ENCODE data around the gene WWOX. TPM values are rescaled to one million over a fixed set of nuclear protein-coding genes. Genes with fewer than 3 reads are reported as not detected.

The WWOX gene
- total RNA-seq, 3 donors from 2014 or later: 11.7 to 18.0 (median 13.8) TPM

- TF ChIP-seq CTCF (IDR thresholded peaks at IDR 0.05): no peak
- H3K4me1 ChIP-seq (ENCODE audit: low read depth): peaks cover 4% of the 10 kb centered on the region
- ATAC-seq (no peak), DNase-seq (no peak)
- no peak overlapping the region for H3K4me3 ChIP-seq
- intact Hi-C loops (cut with DNase I, micrococcal nuclease): no loop called here
- H3K36me3 ChIP-seq (ENCODE audit: low read depth): no peaks in the 10 kb centered on the region
- no peaks in the 10 kb centered on the region for H3K9me3 ChIP-seq
Measured at GRCh38 chr16:78448658-78449271, 349.3 kb downstream of the WWOX start.

DNA sequence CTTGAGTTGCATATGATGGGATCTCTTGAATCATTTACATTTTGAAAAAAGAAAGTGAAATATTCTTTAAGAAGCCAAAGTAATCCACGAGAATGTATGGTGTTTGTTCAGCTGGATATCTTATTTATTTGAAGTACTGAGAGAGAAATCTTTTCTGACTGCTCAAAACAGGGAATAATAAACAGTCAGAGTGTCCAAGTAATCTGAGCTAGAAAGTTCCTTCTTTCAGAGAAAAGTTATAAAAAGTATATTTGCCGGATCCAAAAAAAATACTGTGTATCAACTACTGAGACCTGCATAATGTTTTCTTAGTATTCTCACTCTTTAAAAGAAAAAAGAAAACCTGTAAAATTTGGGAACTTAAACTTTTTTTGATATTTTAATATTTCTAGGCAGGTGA lies 350.8 kb downstream of the WWOX start:
- DNase-seq (no peak), ATAC-seq (no peak)
- Histone ChIP-seq H3K36me3 (ENCODE audit: low read depth) (no peaks in the 10 kb centered on the region), H3K9me3 (no peaks in the 10 kb centered on the region), H3K4me3 (no peak overlapping the region), H3K4me1 (ENCODE audit: low read depth) (no peaks in the 10 kb centered on the region)
- intact Hi-C loops (cut with DNase I, micrococcal nuclease): no loop called here
- no peak for TF ChIP-seq CTCF (IDR thresholded peaks at IDR 0.05)

DNA sequence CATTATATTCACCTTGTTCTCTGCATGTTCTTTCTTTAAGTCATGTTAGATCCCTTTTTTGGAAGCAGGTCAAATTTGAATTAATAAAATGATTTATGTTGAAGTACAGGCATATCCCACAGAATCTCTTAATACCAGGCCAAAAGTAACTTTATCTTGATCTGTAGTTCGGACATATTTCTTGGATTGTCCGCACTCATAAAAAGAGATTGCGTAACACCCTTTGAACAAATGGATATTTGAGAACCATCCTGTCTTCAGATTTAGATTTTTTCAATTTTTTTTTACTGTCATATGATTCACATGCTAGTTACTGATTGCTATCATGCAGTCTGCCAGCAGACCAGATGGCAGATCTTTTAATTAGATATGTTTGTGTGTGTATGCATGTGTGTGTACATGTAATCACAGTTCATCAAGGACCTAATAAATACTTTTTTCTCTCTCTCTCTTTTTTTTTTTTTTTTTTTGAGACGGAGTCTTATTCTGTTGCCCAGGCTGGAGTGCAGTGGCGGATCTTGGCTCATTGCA lies 352.6 kb downstream of the WWOX start:
- ATAC-seq (no peak), DNase-seq (no peak)
- intact Hi-C loops (cut with DNase I, micrococcal nuclease): no loop called here
- no peaks in the 10 kb centered on the region for H3K9me3 ChIP-seq
- no peak for TF ChIP-seq CTCF (IDR thresholded peaks at IDR 0.05)
- H3K36me3 ChIP-seq (ENCODE audit: low read depth): no peaks in the 10 kb centered on the region
- no peak overlapping the region for H3K4me3 ChIP-seq
- H3K4me1 ChIP-seq (ENCODE audit: low read depth): no peaks in the 10 kb centered on the region

DNA sequence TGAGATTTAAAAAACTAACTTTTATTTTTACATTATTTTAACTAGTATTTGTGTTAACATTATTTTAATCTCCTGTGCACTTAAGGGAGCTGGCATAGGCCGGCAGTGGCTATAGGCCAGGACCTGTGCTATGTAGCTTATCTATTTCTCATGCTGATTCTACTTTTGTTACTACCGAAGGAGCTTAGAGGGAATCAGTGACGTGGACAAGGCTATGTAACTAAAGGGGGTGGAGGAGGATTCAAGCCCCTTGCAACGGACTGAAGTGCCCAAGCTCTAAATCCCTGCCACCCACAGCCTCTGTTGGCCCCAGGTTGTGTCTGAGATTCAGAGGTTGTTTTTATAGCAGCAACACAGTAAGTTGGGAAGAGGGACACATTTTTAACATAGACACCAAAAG lies 356.4 kb downstream of the WWOX start:
- Histone ChIP-seq H3K9me3 (no peaks in the 10 kb centered on the region), H3K4me1 (ENCODE audit: low read depth) (no peaks in the 10 kb centered on the region), H3K36me3 (ENCODE audit: low read depth) (no peaks in the 10 kb centered on the region), H3K4me3 (no peak overlapping the region)
- no peak for ATAC-seq
- intact Hi-C loops (cut with DNase I, micrococcal nuclease): no loop called here
- no peak for DNase-seq
- TF ChIP-seq CTCF (IDR thresholded peaks at IDR 0.05): no peak

DNA sequence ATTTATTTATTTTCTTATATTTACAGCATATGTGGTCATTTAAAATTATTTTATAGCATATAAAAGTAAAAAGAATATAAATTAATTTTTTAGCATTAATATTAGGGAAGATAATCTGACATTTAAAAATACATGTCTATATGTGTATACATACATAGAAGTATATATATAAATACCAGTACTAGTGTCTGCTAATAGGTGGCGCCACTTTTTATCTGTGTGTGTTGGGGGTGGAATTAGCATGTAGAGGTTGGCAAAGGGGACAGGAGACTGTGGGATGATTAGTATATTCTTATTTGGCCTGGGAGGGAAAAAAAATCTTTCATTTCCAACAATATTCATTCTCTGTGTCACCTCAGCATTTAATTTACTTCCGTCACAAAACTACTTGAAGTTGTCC lies 359.1 kb downstream of the WWOX start:
- Histone ChIP-seq H3K4me1 (ENCODE audit: low read depth) (peaks cover 20% of the 10 kb centered on the region), H3K36me3 (ENCODE audit: low read depth) (no peaks in the 10 kb centered on the region), H3K9me3 (no peaks in the 10 kb centered on the region), H3K4me3 (no peak overlapping the region)
- intact Hi-C loops (cut with DNase I, micrococcal nuclease): no loop called here
- TF ChIP-seq CTCF (IDR thresholded peaks at IDR 0.05): no peak
- ATAC-seq (no peak), DNase-seq (no peak)

DNA sequence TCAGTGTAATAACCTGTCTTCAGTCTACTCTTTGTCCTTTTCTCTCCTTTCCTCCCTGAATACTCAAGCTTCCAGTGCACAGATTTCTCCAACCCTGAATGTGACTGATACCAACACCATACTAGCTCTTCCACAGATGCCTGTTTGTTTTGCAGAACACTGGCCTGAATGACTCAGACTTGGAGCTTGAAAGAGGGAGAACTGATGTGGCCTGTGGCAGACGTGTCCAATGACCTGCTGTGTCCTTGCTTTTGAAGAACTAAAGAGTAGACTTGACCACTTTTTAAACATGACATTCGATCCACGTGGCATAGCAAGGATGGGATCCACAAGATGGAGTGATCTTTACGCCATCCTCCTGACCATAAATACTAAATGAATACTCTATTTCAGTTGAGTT lies 361.0 kb downstream of the WWOX start:
- Histone ChIP-seq H3K4me1 (ENCODE audit: low read depth) (peaks cover 24% of the 10 kb centered on the region), H3K9me3 (no peaks in the 10 kb centered on the region), H3K4me3 (no peak overlapping the region), H3K36me3 (ENCODE audit: low read depth) (no peaks in the 10 kb centered on the region)
- no peak for TF ChIP-seq CTCF (IDR thresholded peaks at IDR 0.05)
- DNase-seq (no peak), ATAC-seq (peak; percentile 48)
- intact Hi-C loops (cut with DNase I, micrococcal nuclease): no loop called here
